ENCODE measurements around the gene ARHGEF7.

Gene ARHGEF7

GRCh38 chr13:111209613-111210012 is 94.5 kb downstream of the ARHGEF7 start:
- Histone ChIP-seq H3K9me3 (ENCODE audit: control insufficient read depth, low read length) (no peaks in the 10 kb centered on the region), H3K27ac (ENCODE audit: insufficient read depth, low read depth, low read length, poor library complexity, severe bottlenecking) (peak overlapping the region; percentile 67), H3K36me3 (ENCODE audit: control insufficient read depth, insufficient read depth, low read length) (no peaks in the 10 kb centered on the region), H3K4me3 (ENCODE audit: insufficient read depth, low read depth, low read length) (no peak overlapping the region), H3K4me1 (ENCODE audit: control insufficient read depth, insufficient read depth, low read length) (peaks cover 43% of the 10 kb centered on the region), H3K27me3 (ENCODE audit: control insufficient read depth, insufficient read depth, low read length, poor library complexity, severe bottlenecking) (no peaks in the 10 kb centered on the region)
- WGBS, 2 experiments: 94% methylated on average over 9 of the region's 9 CpGs

GRCh38 chr13:111210091-111210490 is 95.0 kb downstream of the ARHGEF7 start:
- WGBS, 2 experiments: 86 to 89% methylated on average over 4 of the region's 4 CpGs
- H3K27ac ChIP-seq (ENCODE audit: insufficient read depth, low read depth, low read length, poor library complexity, severe bottlenecking): peak overlapping the region; percentile 67
- no peaks in the 10 kb centered on the region for H3K36me3 ChIP-seq (ENCODE audit: control insufficient read depth, insufficient read depth, low read length)
- H3K27me3 ChIP-seq (ENCODE audit: control insufficient read depth, insufficient read depth, low read length, poor library complexity, severe bottlenecking): no peaks in the 10 kb centered on the region
- peaks cover 44% of the 10 kb centered on the region for H3K4me1 ChIP-seq (ENCODE audit: control insufficient read depth, insufficient read depth, low read length)
- H3K9me3 ChIP-seq (ENCODE audit: control insufficient read depth, low read length): no peaks in the 10 kb centered on the region
- no peak overlapping the region for H3K4me3 ChIP-seq (ENCODE audit: insufficient read depth, low read depth, low read length)

- H3K9me3 ChIP-seq (ENCODE audit: control insufficient read depth, low read length): no peaks in the 10 kb centered on the region
- peak overlapping the region; percentile 86 for H3K27ac ChIP-seq (ENCODE audit: insufficient read depth, low read depth, low read length, poor library complexity, severe bottlenecking)
- H3K4me3 ChIP-seq (ENCODE audit: insufficient read depth, low read depth, low read length): no peak overlapping the region
- 64 to 73% methylated on average over 15 of the region's 15 CpGs for WGBS, 2 experiments
- no peaks in the 10 kb centered on the region for H3K36me3 ChIP-seq (ENCODE audit: control insufficient read depth, insufficient read depth, low read length)
- no peaks in the 10 kb centered on the region for H3K27me3 ChIP-seq (ENCODE audit: control insufficient read depth, insufficient read depth, low read length, poor library complexity, severe bottlenecking)
- H3K4me1 ChIP-seq (ENCODE audit: control insufficient read depth, insufficient read depth, low read length): peaks cover 45% of the 10 kb centered on the region
Measured at GRCh38 chr13:111210544-111211469, 95.7 kb downstream of the ARHGEF7 start.

GRCh38 chr13:111211789-111212516 is 96.8 kb downstream of the ARHGEF7 start:
- H3K27me3 ChIP-seq (ENCODE audit: control insufficient read depth, insufficient read depth, low read length, poor library complexity, severe bottlenecking): no peaks in the 10 kb centered on the region
- H3K4me3 ChIP-seq (ENCODE audit: insufficient read depth, low read depth, low read length): no peak overlapping the region
- H3K9me3 ChIP-seq (ENCODE audit: control insufficient read depth, low read length): no peaks in the 10 kb centered on the region
- H3K4me1 ChIP-seq (ENCODE audit: control insufficient read depth, insufficient read depth, low read length): peaks cover 51% of the 10 kb centered on the region
- H3K27ac ChIP-seq (ENCODE audit: insufficient read depth, low read depth, low read length, poor library complexity, severe bottlenecking): peak overlapping the region; percentile 86
- H3K36me3 ChIP-seq (ENCODE audit: control insufficient read depth, insufficient read depth, low read length): no peaks in the 10 kb centered on the region
- 34 to 37% methylated on average over 13 of the region's 13 CpGs for WGBS, 2 experiments

- Histone ChIP-seq H3K27ac (ENCODE audit: insufficient read depth, low read depth, low read length, poor library complexity, severe bottlenecking) (peak overlapping the region; percentile 86), H3K36me3 (ENCODE audit: control insufficient read depth, insufficient read depth, low read length) (no peaks in the 10 kb centered on the region), H3K27me3 (ENCODE audit: control insufficient read depth, insufficient read depth, low read length, poor library complexity, severe bottlenecking) (no peaks in the 10 kb centered on the region), H3K4me3 (ENCODE audit: insufficient read depth, low read depth, low read length) (no peak overlapping the region), H3K4me1 (ENCODE audit: control insufficient read depth, insufficient read depth, low read length) (peaks cover 51% of the 10 kb centered on the region), H3K9me3 (ENCODE audit: control insufficient read depth, low read length) (no peaks in the 10 kb centered on the region)
- WGBS, 2 experiments: 65 to 75% methylated on average over 4 of the region's 4 CpGs
Measured at GRCh38 chr13:111212517-111212873, 97.4 kb downstream of the ARHGEF7 start.

- Histone ChIP-seq H3K9me3 (ENCODE audit: control insufficient read depth, low read length) (no peaks in the 10 kb centered on the region), H3K4me3 (ENCODE audit: insufficient read depth, low read depth, low read length) (no peak overlapping the region), H3K36me3 (ENCODE audit: control insufficient read depth, insufficient read depth, low read length) (no peaks in the 10 kb centered on the region), H3K27me3 (ENCODE audit: control insufficient read depth, insufficient read depth, low read length, poor library complexity, severe bottlenecking) (no peaks in the 10 kb centered on the region), H3K4me1 (ENCODE audit: control insufficient read depth, insufficient read depth, low read length) (peaks cover 51% of the 10 kb centered on the region), H3K27ac (ENCODE audit: insufficient read depth, low read depth, low read length, poor library complexity, severe bottlenecking) (no peak overlapping the region)
- 90% methylated on average over 22 of the region's 22 CpGs for WGBS, 2 experiments
Measured at GRCh38 chr13:111213964-111214726, 99.0 kb downstream of the ARHGEF7 start.

GRCh38 chr13:111215081-111216047 is 100.3 kb downstream of the ARHGEF7 start:
- Histone ChIP-seq H3K4me1 (ENCODE audit: control insufficient read depth, insufficient read depth, low read length) (peaks cover 42% of the 10 kb centered on the region), H3K27me3 (ENCODE audit: control insufficient read depth, insufficient read depth, low read length, poor library complexity, severe bottlenecking) (no peaks in the 10 kb centered on the region), H3K9me3 (ENCODE audit: control insufficient read depth, low read length) (no peaks in the 10 kb centered on the region), H3K4me3 (ENCODE audit: insufficient read depth, low read depth, low read length) (no peak overlapping the region), H3K27ac (ENCODE audit: insufficient read depth, low read depth, low read length, poor library complexity, severe bottlenecking) (peak overlapping the region; percentile 47), H3K36me3 (ENCODE audit: control insufficient read depth, insufficient read depth, low read length) (no peaks in the 10 kb centered on the region)
- 44 to 47% methylated on average over 19 of the region's 19 CpGs for WGBS, 2 experiments

- 81 to 91% methylated on average over 12 to 15 of the region's 15 CpGs for WGBS, 2 experiments
- H3K36me3 ChIP-seq (ENCODE audit: control insufficient read depth, insufficient read depth, low read length): no peaks in the 10 kb centered on the region
- no peaks in the 10 kb centered on the region for H3K27me3 ChIP-seq (ENCODE audit: control insufficient read depth, insufficient read depth, low read length, poor library complexity, severe bottlenecking)
- no peak overlapping the region for H3K4me3 ChIP-seq (ENCODE audit: insufficient read depth, low read depth, low read length)
- no peaks in the 10 kb centered on the region for H3K9me3 ChIP-seq (ENCODE audit: control insufficient read depth, low read length)
- peaks cover 32% of the 10 kb centered on the region for H3K4me1 ChIP-seq (ENCODE audit: control insufficient read depth, insufficient read depth, low read length)
- H3K27ac ChIP-seq (ENCODE audit: insufficient read depth, low read depth, low read length, poor library complexity, severe bottlenecking): no peak overlapping the region
Measured at GRCh38 chr13:111216166-111216960, 101.3 kb downstream of the ARHGEF7 start.

- no peak overlapping the region for H3K4me3 ChIP-seq (ENCODE audit: insufficient read depth, low read depth, low read length)
Measured at GRCh38 chr13:111217641-111218040, 102.5 kb downstream of the ARHGEF7 start.

More at GRCh38 chr13:111217641-111218040, 102.5 kb downstream of the ARHGEF7 start:
- H3K36me3 ChIP-seq (ENCODE audit: control insufficient read depth, insufficient read depth, low read length): no peaks in the 10 kb centered on the region
- H3K27ac ChIP-seq (ENCODE audit: insufficient read depth, low read depth, low read length, poor library complexity, severe bottlenecking): no peak overlapping the region
- H3K4me1 ChIP-seq (ENCODE audit: control insufficient read depth, insufficient read depth, low read length): peaks cover 20% of the 10 kb centered on the region
- WGBS, 2 experiments: 94% methylated on average over 13 of the region's 13 CpGs
- H3K9me3 ChIP-seq (ENCODE audit: control insufficient read depth, low read length): no peaks in the 10 kb centered on the region
- H3K27me3 ChIP-seq (ENCODE audit: control insufficient read depth, insufficient read depth, low read length, poor library complexity, severe bottlenecking): no peaks in the 10 kb centered on the region
